ENCODE measurements around the gene GALNT9. TPM values are rescaled to one million over a fixed set of nuclear protein-coding genes. Genes with fewer than 3 reads are reported as not detected.
"Not testable (repeated sequence)": the region's sequence is repeated elsewhere in the genome, so short reads cannot be mapped to it uniquely, and the experiment has no call there.

The GALNT9 gene
- total RNA-seq, 4 donors from 2014 or later: 10.9 to 52.7 (median 36.7) TPM; not detected in 1

DNA sequence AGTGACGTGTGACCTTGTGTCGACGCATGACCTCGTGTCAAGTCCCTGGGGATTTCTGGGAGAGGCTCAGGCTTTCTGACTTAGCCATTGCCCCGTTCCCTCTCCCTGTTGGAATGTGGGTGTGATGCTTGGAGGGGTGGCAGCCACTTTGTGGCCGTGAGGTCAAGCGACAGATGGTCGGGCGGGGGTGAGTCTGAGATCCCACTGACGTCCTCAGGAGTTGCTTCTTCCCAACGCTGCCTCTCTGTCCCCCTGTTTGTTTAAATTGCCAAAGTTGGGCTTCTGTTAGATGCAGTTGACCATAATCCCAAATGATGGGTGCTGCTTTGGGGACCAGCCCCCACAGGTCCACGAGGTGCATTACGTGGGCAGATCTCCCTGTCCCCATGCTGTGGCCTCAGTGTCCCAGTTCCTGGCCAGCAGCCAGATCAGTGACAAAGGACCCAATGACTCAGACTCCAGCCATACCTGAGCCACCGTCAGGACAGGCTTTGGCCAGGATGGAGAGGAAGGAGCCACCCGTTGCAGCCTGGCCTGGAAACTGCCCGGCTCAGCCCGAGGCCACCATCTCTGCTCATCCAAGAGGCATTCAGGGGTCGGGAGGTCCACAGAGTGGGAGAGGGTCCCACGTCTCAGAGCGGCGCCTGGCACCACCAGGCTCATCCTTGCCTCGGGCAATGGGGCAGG is 34.4 kb upstream of the GALNT9 start:
- ATAC-seq (ENCODE audit: low FRiP score): no peak
- TF ChIP-seq, protein P1, sequence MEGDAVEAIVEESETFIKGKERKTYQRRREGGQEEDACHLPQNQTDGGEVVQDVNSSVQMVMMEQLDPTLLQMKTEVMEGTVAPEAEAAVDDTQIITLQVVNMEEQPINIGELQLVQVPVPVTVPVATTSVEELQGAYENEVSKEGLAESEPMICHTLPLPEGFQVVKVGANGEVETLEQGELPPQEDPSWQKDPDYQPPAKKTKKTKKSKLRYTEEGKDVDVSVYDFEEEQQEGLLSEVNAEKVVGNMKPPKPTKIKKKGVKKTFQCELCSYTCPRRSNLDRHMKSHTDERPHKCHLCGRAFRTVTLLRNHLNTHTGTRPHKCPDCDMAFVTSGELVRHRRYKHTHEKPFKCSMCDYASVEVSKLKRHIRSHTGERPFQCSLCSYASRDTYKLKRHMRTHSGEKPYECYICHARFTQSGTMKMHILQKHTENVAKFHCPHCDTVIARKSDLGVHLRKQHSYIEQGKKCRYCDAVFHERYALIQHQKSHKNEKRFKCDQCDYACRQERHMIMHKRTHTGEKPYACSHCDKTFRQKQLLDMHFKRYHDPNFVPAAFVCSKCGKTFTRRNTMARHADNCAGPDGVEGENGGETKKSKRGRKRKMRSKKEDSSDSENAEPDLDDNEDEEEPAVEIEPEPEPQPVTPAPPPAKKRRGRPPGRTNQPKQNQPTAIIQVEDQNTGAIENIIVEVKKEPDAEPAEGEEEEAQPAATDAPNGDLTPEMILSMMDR (IDR thresholded peaks at IDR 0.05): no peak
- DNase-seq (ENCODE audit: low spot score): no peak

DNA sequence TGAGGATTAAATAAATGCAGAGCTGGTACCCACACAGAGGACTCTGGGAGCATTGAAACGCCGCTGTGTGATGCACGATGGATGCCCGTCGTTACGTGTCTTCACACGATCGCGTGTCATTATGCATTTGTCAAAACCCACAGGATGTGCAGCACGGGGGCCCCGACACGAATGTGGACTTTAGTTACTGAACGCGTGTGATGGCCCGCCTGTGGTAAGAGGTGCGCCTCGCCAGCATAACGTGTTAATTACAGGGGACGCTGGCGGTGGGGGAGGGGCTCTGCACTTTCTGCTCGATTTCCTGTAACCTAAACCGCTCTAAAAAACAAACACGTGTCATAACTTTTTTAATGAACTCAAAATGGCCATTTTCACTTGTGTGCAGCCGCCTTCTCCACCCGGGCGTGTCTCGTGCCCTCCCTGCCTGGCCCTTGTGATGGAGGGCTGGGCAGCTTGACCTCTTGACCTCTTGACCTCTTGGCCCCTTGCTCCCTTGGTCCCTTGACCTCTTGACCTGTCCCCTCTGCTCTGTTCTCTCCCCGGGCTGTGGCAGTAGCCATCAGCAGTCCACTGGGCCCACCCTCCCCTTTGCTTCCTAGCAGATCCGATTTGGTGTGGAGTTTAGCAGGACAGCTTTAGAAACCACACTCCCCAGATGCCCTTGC is 33.7 kb upstream of the GALNT9 start:
- TF ChIP-seq, protein P1 (IDR thresholded peaks at IDR 0.05): no peak
- ATAC-seq (ENCODE audit: low FRiP score) (no peak), DNase-seq (ENCODE audit: low spot score) (no peak)

DNA sequence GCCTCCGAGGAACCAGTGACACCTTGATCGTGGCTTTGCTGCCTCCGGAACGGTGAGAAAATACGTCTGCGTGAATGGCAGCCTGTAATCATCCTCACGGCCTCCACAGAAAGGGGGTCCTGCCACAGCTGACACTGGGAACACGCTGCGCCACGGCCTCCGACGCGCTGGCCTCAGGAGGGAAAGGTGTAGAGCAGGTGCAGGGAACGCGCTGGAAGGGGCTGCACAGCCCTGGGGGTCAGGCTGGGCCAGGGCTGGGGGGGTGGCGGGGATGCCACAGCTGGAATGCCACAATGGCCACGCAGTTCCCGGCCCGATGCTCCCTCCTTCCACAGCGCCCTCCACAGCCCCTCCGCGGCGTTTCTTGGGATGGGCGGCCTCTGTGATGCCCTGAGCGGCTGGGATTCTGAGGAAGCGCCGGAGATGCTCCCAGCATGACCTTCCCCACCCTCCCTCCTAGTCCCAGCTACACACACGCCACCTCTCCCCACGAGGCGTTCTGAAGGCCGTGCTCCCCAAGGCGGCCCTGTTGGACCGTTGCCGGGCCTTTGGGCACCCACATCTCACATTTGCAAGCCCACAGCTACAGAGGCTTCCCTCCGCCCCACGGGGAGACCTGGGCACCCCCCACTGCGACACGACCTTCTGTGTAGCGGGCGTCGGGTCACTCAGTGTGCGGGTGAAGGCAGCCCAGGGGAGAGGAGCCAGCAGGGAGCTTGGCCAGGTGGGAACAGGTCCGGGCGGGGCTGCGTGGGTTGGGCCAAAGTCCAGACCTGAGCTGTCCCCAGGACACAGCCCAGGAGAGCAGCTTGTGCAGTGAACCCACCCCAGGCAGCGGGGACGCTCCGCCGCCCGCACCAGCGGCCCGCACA is 31.8 kb upstream of the GALNT9 start:
- ATAC-seq (ENCODE audit: low FRiP score): no peak
- TF ChIP-seq, protein P1 (IDR thresholded peaks at IDR 0.05): no peak

DNA sequence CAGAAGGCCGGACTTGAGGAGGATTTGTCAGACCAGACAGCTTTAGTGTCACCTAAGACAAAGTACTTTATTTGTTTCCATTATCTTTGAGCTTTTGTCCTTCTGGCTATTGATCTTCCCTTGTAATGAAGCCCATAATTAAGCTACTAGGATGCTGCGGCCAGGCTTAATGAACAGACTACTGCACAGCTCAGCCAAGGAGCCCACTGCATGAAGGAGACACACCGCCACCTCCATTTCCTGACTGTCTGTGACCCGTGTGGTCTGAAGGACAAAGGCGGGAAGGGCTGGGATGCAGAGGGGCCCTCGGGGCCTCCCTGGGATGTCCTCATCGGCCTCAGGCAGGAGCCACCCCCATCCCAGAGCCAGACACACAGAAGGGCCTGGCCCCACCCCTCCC is 31.0 kb upstream of the GALNT9 start:
- TF ChIP-seq, protein P1 (IDR thresholded peaks at IDR 0.05): no peak
- no peak for DNase-seq (ENCODE audit: low spot score)
- no peak for ATAC-seq (ENCODE audit: low FRiP score)

More for the DNA sequence above, 31.8 kb upstream of the GALNT9 start:
- DNase-seq (ENCODE audit: low spot score): no peak

DNA sequence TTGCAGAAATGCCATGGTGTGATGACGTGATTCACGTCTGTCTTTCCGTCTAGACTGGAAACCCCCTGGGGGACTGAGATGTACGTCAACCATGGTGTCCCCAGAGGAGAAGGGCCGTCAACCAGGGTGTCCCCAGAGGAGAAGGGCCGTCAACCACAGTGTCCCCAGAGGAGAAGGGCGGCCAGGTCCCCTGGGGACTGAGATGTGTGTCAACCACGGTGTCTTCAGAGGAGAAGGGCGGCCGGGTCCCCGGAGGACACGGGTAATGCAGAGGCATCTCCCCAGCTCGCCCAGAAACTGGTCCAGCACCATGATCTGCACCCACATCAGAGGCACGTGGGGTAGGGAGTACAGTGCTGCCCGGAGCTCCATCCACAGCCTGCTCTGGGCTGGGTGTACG is 30.6 kb upstream of the GALNT9 start:
- ATAC-seq (ENCODE audit: low FRiP score) (no peak), DNase-seq (ENCODE audit: low spot score) (no peak)
- TF ChIP-seq, protein P1 (IDR thresholded peaks at IDR 0.05): no peak

DNA sequence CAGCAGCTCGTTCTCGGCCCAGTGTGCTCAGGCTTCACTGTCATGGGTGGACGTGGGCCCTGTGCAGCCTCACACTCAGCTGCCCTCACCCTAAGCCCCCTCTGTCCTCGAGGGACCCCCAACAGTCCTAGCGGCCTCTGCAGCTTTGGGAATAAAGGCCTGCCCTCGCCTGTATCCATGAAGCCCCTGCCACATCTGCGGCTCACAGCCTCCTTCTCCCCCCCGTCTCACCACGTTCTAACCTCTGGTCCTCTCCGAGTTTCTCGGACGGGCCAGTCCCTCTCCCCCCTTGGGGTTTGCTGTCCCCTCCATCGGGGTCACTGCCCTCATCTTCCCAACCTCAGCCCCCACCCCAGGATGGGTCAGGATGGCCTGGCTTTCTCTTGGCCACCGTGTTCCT is 30.2 kb upstream of the GALNT9 start:
- TF ChIP-seq, protein P1 (IDR thresholded peaks at IDR 0.05): no peak
- no peak for ATAC-seq (ENCODE audit: low FRiP score)
- no peak for DNase-seq (ENCODE audit: low spot score)

DNA sequence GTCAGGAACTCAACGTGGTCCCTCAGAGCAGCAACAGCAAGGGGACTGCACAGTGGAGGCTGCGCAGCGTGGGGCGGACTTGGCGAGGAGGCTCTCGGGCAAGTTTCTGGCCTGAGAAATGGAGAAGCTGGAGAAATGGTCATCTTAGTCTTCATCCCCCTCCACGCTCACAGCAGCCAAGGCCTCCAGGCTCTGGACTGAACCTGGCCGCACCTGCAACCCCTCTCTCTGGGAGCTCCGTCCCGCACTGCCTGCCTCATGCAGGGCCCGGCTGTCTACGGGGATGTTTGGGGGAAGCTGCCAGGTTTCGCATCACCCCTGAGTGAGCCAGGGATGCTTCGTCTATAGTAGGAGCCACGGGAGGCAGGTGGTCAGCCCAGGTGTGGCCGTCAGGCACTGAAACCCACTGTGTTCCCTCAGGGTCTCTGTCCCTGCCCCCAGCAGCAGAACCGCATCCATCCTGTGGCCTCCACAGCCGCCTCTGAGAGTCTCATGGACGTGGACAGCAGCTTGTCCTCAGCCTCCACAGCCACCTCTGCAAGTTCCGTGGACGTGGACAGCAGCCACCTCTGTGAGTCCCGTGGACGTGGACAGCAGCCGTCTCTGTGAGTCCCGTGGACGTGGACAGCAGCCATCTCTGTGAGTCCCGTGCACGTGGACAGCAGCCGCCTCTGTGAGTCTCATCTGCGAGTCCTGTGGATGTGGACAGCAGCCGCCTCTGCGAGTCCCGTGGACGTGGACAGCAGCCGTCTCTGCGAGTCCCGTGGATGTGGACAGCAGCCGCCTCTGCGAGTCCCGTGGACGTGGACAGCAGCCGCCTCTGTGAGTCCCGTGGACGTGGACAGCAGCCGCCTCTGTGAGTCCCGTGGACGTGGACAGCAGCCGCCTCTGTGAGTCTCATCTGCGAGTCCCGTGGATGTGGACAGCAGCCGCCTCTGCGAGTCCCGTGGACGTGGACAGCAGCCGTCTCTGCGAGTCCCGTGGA is 29.1 kb upstream of the GALNT9 start:
- DNase-seq (ENCODE audit: low spot score); ATAC-seq (ENCODE audit: low FRiP score): not testable (repeated sequence)

Data from omental fat pad (tissue), 4 donors.